ENCODE results near the gene SDK2.
A peak's percentile ranks its signal among the peaks of the same experiment; 100 is the strongest.

The SDK2 gene

DNA sequence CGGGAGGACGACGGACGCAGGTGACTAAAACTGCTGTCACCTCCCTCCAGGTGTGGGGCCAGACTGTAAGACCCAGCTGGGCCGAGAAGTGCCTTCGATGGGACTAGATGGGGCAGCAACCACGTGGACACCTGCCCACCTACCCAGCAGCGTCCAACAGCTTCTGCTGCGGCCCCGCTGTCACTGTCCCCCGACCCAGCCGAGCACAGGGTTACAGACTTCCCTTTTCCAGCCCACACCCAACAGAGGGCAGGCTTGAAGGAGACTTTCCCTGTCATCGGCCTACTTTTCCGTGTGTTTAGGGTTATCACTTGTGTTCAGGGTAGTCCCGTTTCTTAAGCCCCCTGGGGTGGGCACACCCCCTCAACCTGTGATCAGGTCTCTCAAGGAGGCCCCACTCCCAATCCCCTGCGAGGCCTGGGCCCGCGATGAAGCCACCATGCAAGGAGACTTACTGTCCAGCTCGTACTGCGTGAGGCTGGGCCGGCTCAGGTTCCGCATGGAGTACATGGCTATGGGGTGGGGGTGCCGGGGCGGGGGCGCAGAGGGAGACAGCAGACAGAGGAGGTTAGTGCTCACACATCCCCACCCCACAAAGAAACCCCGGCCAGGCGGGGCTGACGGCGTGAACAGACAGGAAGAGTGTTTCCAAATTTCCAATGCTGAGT, 263.7 kb downstream of the SDK2 start:
- FAIRE-seq, result no peak

DNA sequence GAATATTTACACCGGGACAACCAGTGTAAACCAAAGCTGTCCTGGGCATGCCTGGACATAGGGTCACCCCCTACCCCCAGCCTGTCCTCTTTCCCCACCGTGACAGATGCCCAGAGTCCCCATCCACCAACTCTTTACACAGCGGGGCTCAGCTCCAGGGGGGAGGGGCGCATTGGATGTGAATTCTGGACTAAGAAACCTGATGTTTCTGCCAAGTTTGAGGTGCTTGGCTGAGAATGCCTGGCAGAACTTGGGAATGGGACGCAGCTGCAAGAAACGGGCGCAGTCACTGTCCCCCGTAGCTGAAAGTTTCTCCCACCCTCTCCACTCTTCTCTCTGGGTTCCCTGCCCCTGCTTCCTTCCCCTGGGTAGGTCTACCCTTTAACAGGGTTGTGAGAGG, 264.4 kb downstream of the SDK2 start:
- no peak for FAIRE-seq

DNA sequence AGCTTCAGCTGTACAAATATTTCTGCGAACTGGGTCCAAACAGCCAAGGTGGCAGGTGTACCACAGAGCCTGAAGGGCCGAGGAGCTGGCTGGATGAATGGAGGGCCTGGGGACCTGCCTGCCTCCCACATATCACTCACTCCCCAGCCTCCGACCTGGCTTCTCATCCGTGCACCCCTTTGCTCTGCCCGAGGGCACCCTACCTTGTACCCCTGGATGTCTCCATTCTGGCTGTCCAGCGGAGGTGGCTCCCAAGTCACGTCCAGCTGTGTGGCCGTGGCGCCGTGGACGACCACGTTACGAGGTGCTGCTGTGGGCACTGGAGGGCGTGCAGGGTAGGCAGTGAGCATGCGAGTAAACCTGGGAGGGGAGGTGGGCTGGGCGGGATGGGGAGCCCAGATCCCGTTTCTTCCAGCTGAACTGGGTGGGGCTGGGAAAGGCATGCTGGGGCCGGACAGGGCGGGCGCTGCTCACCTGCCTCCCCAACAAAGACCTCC, 265.2 kb downstream of the SDK2 start:
- FAIRE-seq, result no peak

DNA sequence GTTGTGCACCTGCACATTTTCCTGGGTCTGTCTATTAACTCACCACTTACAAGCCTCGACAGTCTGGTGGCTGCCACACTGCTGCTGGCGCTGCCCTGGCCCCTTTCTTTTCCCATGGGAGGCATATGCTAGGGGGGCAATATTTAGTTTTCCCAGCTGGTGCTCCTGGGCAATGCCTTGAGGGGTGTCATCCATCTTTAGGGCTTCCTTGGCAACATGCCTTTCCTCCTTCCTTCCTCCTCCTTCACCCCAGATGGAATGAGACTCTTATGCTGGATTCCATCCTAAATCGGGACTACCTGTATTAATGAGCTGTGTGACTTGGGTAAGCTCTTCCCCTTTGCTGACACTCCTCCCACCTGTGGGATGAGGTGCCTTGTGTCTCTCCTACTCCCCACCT, 267.6 kb downstream of the SDK2 start:
- no peak for FAIRE-seq

DNA sequence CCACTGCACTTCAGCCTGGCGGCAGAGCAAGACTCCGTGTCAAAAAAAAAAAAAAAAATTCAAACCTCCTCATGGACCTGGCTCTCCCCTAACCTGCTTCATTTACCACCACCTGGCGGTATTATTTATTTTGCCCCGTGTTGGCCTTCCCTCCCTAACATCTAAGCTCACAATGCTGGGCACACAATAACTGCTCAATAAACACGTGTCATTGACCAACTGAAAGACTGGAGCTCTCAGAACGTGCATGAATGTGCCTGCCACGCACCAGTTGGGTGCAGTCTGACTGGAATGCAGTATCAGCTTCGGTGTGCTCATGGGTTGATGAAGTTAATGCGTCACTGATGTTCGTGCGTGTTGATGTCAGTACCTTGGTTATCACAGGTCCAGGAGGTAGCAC, 268.1 kb downstream of the SDK2 start:
- no peak for FAIRE-seq

DNA sequence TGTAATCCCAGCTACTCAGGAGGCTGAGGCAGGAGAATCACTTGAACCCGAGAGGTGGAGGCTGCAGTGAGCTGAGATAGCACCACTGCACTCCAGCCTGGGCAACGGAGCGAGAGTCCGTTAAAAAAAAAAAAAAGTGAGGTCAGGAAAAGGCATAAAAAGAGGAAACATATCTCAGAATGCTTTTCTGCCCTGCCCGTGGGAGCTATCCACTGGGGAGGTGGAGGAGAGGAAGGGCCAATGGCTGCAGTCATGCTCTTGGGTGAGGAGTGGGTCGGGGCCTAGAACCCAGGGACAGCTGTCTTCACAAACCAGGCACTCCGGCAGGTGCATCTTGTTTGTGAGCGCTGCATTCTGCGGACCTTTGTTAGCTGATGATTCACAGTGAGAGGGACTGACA, 272.4 kb downstream of the SDK2 start:
- FAIRE-seq, result no peak

DNA sequence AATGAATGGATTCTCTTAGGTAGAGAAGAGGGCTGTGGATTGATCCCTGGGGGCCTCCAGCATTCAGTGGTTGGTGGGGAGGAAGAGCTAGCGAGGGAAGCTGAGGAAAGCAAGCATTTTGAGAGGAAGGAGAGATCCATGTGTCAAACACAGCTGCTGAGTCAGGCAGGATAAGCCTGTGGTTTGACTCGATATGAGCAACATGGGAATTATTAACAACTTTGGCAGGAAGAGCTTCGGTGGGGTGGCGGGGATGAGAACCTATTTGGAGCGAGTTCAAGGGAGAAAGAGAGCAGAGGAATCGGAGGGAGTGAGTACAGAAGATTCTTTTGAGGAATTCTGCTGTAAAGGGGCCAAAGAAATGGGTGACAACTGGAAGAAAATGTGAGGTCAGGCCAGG, 273.0 kb downstream of the SDK2 start:
- no peak for FAIRE-seq

DNA sequence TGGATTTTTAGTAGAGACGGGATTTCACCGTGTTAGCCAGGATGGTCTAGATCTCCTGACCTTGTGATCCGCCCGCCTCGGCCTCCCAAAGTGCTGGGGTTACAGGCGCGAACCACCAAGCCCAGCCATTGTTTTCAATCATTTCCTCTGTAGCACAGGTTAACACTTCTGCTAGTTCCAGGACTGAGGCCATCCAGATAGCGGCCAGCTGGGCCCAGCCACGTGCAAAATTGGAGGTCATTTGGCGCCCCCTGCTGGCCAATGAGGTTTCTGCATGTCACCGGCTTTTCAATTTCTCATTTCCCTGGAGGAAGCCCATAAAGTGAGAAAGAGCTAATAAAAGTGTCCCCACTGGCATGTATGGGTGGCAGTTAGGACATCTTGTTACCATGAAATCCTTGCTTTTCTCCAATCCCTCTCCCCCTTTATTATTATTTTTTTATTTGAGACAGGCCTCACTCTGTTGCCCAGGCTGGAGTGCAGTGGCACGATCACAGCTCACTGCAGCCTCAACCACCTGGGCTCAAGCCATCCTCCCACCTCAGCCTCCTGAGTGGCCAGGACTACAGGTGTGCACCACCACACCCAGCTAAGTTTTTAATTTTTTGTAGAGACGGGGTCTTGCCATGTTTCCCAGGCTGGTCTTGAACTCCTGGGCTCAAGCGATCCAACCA, 274.3 kb downstream of the SDK2 start:
- FAIRE-seq, result peak; percentile 89

DNA sequence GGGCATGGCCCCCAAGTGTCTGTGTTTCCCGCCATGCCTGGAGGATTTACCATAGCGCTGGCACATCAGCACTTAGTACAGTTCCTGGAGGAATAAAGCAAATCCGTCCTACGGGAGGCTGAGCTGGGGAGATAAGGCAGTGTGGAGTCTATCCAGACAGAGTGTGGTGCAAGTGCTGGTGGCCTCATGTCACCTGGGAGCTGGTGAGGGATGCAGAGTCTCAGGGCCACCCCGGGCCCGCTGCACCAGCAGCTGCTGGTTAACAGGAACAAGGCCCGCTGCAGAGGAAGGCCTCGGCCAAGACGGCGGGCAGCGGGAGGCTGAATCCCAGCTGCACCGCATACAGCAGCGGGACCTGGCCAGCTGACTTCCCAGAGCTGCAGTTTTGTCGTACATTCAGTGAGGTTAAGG, 275.1 kb downstream of the SDK2 start:
- no peak for FAIRE-seq

DNA sequence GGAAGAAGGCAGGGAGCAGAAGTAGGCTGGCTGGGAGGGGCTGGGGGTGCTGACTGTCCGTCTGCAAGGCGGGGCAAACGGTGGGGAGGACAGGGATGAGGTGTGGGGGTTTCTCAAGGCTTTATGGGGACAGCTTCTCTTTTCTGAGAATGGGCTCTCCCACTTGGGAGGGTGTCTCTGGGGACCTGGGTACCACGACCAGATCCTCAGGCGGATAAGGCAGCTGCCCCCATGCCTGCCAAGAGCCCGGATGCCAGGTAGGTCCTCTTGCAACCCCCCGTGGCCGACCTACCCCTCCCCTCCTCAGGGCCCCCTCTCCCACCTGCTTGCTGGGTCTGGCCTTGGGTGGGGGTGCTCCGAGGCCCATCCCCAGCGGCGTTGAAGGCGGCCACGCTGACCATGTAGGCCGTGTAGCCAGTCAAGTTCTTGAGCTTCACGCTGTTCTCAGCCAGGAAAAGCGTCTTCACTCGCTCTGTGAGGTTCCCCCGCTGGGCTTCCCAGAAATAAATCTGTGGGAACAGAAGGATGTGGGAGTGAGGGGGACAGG, 276.1 kb downstream of the SDK2 start:
- no peak for FAIRE-seq

DNA sequence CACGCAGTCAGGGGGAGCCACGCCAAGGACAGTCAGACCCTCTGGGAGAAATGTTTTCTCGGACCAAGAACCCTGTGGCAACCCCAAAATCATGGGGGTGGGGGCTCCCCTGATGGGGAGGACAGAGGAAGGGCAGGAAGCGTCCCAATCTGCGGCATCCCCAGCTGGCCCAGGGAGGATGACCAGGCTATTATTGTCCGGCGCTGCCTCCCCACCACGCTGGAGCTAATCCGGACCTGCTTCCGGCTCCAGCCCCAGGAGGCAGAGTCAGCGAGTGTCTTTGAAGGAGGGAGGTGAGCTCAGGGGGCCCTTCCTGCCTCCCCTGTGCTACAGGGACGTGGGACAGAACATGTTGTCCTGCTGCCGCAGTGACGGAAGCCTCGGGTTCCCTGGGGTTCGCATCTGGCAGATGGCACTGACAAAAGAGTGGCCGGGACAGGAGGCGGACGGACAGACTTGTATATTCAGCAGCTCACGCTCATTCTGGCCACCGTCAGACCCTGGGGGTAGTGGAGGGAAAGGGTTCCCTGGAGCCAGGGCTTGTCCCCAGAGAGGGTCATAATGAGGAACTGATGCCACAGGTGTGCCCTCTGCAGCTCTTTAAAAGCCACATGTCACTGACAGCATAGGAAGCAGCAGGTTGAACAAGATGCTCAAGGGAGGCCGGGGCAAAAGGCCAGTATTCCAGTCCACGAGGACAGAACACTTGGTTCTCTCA, 278.2 kb downstream of the SDK2 start:
- FAIRE-seq, result no peak

DNA sequence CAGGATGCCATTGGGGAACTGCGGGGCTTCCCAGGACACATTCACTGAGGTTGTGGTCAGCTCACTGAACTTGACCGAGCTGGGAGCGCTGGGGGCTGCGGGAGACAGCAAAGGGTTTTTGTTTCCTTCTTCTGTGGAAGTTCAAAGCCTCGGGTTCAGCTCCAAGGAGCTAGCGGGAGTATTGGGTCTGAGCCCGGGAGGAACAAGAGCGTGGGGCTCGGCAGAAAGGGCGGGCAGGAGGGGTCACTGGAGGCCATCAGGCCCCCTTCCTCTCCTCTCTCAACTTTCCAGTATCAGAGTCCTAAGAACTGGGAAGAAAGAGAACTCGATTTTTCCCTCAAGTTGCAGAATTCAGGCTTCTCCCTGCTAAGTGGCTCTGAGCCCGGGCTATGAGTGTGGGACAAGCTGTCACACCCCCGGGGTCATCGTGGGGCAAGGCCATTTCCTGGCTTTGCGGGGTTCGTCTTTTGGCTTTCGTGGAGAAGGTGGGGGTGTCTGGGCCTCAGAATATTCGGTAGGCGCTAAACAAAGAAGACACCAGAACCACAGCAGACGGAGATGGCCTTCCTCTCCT, 278.9 kb downstream of the SDK2 start:
- FAIRE-seq, result no peak

DNA sequence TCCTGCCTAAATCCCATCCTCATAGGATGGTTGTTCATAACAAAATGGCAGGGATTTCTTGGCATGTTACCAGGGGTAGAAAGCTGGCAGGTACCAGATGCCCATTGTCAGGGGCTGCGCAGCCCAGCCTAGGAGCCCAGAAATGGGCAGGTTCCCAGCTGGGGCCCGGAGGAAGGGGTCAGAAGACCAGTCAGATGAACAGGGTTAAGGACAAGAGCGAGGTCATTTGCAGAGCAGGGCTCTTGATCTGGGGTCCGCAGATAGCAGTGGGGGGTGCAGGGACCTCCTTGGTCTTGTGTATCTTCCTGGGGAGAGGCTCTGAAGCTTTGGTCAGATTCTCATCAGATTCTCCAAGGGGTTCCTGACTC, 280.1 kb downstream of the SDK2 start:
- FAIRE-seq, result no peak

DNA sequence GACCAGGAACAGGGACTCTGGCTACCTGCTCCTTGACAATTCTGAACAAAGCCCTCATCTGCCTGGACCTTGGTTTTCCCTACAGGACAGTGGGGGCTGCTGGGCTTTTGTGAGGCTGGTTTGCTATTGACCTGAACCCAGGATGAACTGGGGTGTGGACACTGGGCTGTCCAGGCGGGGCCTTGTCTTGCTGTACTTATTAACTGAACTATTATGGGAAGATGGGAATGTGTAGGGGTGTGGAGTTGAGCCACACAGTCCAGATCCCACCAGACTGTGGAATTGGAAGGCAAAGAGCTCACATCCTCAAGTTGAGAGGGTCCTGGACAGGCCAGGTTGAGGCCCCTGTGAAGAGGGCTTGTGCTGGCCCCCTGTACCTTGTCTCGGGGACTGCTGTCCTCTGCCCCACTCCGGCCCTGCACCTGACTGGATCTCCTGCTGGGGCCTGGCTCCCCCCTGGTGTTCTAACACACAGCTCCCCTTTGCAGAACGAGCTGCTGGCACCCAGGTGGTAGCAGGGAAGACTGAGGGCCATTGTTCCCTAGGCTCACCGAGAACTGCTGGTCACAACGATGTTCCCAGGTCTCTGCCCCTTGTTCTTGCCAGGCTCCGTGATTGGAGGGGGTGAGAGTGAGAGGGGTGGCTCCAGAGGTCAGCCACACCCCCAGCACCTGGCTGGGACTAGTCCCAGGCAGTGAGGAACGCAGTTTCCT, 280.6 kb downstream of the SDK2 start:
- no peak for FAIRE-seq

DNA sequence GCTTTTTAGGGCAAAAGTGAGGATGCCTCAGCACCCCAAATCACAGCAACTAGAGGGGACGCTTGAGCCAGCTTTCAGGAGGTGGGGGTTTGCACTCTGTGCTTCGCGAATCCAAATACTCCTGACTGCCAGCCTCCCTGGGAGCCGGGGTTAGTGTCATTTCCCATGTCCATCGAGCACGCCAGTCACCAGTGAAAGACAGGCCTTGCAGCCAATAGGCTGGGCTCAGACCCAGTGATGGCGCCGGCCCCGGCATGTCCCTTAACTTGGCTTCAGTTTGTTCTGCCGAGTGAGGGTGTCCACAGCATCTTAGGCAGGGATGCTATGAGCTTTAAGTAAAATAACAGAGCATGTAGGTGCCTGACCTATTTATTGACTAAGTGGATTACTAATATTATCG, 281.5 kb downstream of the SDK2 start:
- FAIRE-seq, result no peak

DNA sequence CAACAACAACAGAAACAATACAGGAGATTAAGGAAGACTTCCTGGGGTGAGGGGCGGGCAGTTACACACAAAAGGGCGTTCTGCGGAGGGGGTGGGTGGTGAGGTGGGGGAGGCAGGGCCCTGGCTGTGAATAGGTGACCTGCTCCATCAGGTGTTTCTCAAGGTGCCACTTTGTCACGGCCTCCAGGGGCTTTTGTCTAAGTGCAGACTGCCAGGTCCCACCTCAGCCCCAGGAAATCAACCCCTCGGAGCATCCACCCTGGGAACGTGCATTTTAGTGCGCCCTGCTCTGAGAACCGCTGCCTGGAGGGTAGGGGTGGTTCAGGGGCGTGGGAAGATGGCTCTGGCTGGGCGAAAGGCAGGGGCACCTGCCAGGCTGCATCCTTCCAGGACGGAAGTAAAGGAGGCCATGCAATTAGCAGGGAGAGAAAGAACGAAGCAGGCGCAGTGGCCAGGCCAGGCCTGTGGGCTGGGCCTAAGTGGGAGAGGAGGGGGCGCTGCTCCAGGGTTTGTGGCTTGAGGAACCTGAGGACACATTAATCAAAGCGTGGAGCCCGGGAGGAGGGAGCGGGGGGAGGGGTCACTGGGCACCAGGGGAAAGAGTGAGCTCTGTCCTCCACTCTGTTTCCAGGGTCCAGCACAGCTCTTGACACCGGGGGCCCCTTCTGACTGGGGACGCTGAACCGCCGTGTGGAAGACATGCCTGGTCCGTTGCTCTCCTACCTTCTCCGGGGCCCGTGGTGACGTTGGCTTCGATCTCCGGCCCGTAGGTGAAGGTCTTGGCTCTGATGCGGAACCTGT, 283.1 kb downstream of the SDK2 start:
- FAIRE-seq, result no peak

DNA sequence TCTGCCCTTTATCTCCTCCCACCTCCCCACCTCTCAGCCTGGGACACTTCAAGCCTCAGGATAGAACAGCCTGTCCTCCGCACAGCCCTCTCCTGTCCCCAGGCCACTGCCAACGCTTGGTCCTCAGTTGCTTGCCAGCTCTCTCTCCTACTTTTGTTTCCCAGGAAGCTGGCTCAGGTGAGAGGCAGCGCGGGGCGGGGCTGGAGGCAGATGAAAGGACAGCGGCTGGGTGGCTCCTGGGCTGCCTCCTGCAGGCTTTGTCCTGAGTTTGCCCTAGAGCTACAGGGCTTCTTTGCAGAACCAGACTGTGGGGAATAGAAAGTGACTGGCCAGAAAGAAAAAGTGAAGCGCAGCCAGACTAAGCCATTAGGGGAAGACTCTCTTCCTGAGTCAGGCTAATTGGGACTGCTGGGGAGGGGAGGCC, 284.2 kb downstream of the SDK2 start:
- FAIRE-seq, result no peak

DNA sequence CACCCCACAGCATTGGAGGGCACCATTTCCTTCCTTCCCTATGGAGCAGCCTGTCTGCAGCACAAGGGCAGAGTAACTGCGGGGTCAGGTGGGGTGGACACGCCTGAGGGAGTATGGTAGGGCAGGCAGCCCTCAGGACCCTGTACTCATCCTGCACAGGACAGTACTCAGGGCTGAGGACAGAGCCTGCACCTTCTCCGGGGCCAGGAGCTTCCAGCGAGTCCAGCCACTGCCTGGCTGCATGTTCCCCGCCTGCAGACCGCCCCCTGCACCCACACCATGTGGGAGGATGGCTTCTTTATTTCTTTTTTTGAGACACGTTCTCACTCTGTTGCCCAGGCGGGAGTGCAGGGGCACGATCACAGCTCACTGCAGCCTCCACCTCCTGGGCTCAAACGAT, 284.9 kb downstream of the SDK2 start:
- FAIRE-seq, result no peak

DNA sequence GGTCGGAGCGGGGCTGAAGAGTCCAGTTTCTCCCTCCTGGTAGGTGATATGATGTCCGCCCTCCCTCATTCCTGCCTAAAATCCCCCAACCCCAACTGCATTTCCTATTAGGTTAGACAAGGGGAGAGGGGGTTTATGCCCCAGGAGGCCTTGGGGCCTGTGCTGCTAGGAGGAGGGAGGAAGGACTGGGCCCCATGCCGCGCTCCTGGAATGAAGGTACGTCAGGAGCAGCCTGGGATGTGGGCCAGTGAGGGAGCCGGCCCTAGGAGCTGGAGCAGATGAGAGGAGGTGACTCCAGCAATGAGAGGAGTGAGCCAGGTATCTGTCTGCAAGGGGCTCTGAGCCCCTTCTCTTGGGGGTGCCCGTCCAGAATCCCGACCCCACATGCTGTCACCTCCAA, 285.6 kb downstream of the SDK2 start:
- FAIRE-seq, result no peak

DNA sequence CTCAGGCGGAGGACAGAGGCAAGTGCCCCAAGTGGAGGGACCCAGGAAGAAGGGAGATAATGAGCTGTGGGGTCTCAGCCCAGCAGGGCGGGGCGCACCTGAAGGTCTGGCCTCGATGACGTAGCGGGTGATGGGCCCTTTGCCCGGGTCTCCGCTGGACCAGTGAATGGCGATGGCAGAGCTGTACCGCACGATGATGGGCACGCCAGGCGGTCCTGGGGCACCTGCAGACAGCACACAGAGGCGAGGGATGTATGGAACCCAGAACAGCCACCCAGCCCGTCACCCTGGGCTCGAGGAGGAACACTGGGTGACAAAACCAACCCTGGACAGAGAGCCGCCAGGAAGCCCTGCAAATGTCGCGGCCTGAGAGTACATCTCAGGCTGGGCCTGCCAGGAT, 286.3 kb downstream of the SDK2 start:
- no peak for FAIRE-seq

DNA sequence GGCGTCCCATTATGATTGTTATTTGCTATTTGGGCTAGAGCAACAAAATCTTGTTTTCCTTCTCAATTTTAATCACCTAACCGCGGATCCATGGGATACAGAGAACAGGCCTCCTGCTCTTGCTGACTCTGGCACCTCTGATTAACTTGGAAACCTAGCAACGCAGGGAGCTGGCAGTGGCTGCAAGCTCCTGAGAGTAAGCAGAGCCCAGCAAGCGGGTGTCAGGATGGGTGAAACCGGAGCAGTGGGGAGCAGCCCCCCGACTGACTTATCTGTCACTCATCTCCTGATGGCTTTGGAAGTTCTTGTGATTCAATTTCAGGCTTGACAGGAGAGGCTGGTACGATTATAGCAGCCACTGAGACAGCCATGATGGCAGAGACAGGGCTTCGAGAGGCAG, 286.9 kb downstream of the SDK2 start:
- FAIRE-seq, result no peak

DNA sequence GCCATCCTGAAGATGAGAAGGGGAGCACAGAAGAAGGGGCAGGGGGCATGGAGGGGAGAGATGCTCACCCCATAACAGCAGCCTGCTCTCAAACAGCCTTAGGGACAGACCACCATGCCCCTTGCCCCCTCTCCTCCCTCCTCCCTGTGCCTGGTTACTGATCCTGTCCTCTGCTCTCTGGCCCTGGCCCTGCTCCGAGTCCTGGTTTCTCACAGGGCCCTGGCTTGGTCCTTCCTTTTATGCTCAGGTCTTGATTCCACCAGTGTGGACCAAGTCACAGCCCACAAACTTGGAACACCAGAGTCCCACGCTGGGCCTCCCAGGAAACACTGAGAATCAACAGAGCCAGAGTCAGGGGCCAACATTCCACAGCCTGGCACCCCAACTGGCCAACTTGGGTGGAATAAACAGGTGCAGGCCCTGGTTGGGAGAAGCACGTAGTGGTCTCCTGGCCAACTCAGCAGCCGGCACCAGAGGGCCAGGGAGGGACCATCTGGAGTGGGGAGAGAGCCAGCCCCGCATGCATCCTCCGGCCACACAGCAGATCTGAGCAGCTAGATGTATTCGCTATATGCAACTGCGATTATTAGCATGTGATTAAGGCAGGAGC, 287.6 kb downstream of the SDK2 start:
- FAIRE-seq, result no peak
